WERI-Rb-1 (cell line): Measurements from ENCODE around the gene B3GNT8.
A peak's percentile ranks its signal among the peaks of the same experiment; 100 is the strongest.

Experiments used
- DNase-seq: peaks from one replicate; pipeline ENCODE4 v3.0.0-alpha.2; 2020
- H3K27ac ChIP-seq: fragments of 250-450 bp; sonication (Bioruptor Pico); 2 replicates; pipeline ENCODE4 v1.5.1; 2020; ENCODE audit warnings: mild to moderate bottlenecking, moderate library complexity
- H3K27me3 ChIP-seq: fragments of 250-450 bp; sonication (Bioruptor Pico); 2 replicates; pipeline ENCODE4 v1.5.1; 2021; ENCODE audit warnings: mild to moderate bottlenecking, low read depth, moderate library complexity; ENCODE audit not compliant: insufficient read depth, severe bottlenecking
- H3K36me3 ChIP-seq: fragments of 250-450 bp; sonication (Bioruptor Pico); 2 replicates; pipeline ENCODE4 v1.5.1; 2020; ENCODE audit warnings: mild to moderate bottlenecking, moderate library complexity
- H3K4me3 ChIP-seq: 2 replicates; pipeline ENCODE4 v1.5.1; 2011; ENCODE audit warnings: low read depth, mild to moderate bottlenecking, control low read depth, low read length
- H3K9me3 ChIP-seq: fragments of 250-450 bp; sonication (Bioruptor Pico); 2 replicates; pipeline ENCODE4 v1.5.1; 2021; ENCODE audit warnings: mild to moderate bottlenecking, moderate library complexity; ENCODE audit not compliant: severe bottlenecking
- CTCF ChIP-seq: IDR thresholded peaks from 2 replicates; pipeline ENCODE4 v1.5.1; 2011; ENCODE audit warnings: low read depth, mild to moderate bottlenecking, control low read depth, inconsistent platforms, low read length

B3GNT8 gene

GRCh38 chr19:41431426-41432386 lies 4.5 kb upstream of the B3GNT8 start:
- Histone ChIP-seq H3K4me3 (no peak overlapping the region), H3K9me3 (no peaks in the 10 kb centered on the region), H3K27me3 (no peaks in the 10 kb centered on the region), H3K36me3 (peaks cover 16% of the 10 kb centered on the region), H3K27ac (no peak overlapping the region)
- TF ChIP-seq CTCF: peak; percentile 31; the same call in 1 of the 2 replicates
- no peak for DNase-seq

GRCh38 chr19:41430922-41431321 lies 3.7 kb upstream of the B3GNT8 start:
- no peak for DNase-seq
- no peak for TF ChIP-seq CTCF
- H3K36me3 ChIP-seq: peaks cover 16% of the 10 kb centered on the region
- H3K27ac ChIP-seq: no peak overlapping the region
- H3K9me3 ChIP-seq: no peaks in the 10 kb centered on the region
- H3K27me3 ChIP-seq: no peaks in the 10 kb centered on the region
- H3K4me3 ChIP-seq: no peak overlapping the region

- Histone ChIP-seq H3K36me3 (peaks cover 26% of the 10 kb centered on the region), H3K4me3 (no peak overlapping the region), H3K9me3 (no peaks in the 10 kb centered on the region), H3K27ac (peak overlapping the region; percentile 63; the same call in 1 of the 2 replicates), H3K27me3 (no peaks in the 10 kb centered on the region)
- no peak for TF ChIP-seq CTCF
- no peak for DNase-seq
These were observed 1.3 kb upstream of the B3GNT8 start for GRCh38 chr19:41428481-41428859.

- no peaks in the 10 kb centered on the region for H3K27me3 ChIP-seq
- peak overlapping the region; percentile 63 for H3K27ac ChIP-seq
- H3K9me3 ChIP-seq: no peaks in the 10 kb centered on the region
- DNase-seq: no peak
- H3K36me3 ChIP-seq: peaks cover 25% of the 10 kb centered on the region
- TF ChIP-seq CTCF: no peak
- H3K4me3 ChIP-seq: peak overlapping the region; percentile 25
These were observed 690 bp upstream of the B3GNT8 start for GRCh38 chr19:41427647-41428480.

- Histone ChIP-seq H3K4me3 (no peak overlapping the region), H3K36me3 (peaks cover 13% of the 10 kb centered on the region)
These were observed 895 bp downstream of the B3GNT8 start for GRCh38 chr19:41426116-41426841.

More at GRCh38 chr19:41426116-41426841, 895 bp downstream of the B3GNT8 start:
- no peaks in the 10 kb centered on the region for H3K9me3 ChIP-seq
- TF ChIP-seq CTCF: no peak
- no peak for DNase-seq
- H3K27ac ChIP-seq: peak overlapping the region; percentile 77
- H3K27me3 ChIP-seq: no peaks in the 10 kb centered on the region
